ENCODE data around the gene APBB2.

DNA sequence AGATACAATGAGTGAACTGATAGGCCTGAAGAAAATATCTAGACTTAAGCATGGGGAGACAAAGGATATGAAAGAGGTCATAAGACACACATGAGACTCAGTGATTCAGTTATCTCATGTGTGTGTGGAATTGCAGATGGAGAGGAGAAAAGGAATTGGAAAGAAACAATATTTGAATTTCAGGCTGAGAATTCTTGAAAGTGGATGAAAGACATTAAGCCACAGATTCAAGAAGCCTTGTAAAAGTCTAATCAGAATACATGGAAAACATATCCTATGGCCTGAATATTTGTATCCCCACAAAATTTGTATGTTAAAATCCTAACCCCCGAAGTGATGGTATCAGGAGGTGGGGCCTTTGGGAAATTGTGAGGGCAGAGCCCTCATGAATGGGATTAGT lies 436.3 kb downstream of the APBB2 start:
- TF ChIP-seq POLR2A (IDR thresholded peaks at IDR 0.05; ENCODE audit: low read depth, low read length): no peak
- TF ChIP-seq, protein P1, sequence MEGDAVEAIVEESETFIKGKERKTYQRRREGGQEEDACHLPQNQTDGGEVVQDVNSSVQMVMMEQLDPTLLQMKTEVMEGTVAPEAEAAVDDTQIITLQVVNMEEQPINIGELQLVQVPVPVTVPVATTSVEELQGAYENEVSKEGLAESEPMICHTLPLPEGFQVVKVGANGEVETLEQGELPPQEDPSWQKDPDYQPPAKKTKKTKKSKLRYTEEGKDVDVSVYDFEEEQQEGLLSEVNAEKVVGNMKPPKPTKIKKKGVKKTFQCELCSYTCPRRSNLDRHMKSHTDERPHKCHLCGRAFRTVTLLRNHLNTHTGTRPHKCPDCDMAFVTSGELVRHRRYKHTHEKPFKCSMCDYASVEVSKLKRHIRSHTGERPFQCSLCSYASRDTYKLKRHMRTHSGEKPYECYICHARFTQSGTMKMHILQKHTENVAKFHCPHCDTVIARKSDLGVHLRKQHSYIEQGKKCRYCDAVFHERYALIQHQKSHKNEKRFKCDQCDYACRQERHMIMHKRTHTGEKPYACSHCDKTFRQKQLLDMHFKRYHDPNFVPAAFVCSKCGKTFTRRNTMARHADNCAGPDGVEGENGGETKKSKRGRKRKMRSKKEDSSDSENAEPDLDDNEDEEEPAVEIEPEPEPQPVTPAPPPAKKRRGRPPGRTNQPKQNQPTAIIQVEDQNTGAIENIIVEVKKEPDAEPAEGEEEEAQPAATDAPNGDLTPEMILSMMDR (conservative IDR thresholded peaks at IDR 0.05; ENCODE audit: low read depth, low read length): no peak
- TF ChIP-seq, protein P2, sequence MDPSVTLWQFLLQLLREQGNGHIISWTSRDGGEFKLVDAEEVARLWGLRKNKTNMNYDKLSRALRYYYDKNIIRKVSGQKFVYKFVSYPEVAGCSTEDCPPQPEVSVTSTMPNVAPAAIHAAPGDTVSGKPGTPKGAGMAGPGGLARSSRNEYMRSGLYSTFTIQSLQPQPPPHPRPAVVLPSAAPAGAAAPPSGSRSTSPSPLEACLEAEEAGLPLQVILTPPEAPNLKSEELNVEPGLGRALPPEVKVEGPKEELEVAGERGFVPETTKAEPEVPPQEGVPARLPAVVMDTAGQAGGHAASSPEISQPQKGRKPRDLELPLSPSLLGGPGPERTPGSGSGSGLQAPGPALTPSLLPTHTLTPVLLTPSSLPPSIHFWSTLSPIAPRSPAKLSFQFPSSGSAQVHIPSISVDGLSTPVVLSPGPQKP (IDR thresholded peaks at IDR 0.05; ENCODE audit: borderline replicate concordance, low read depth, low read length): no peak
- no peak for TF ChIP-seq RFX5 (IDR thresholded peaks at IDR 0.05; ENCODE audit: low read depth, low read length)
- no peak for TF ChIP-seq CHD1 (IDR thresholded peaks at IDR 0.05; ENCODE audit: low read depth, low read length)

All from IMR-90 (cell line).